Measurements from ENCODE around the gene TAF4. TPM values are rescaled to one million over a fixed set of nuclear protein-coding genes. Genes with fewer than 3 reads are reported as not detected.

Gene TAF4
- total and polyA plus RNA-seq, 2 of the 13 experiments (the other 11 are each of a cell fraction or from before 2014, with no cell fraction given) = 5.9 to 12.0 TPM

GRCh38 chr20:62030834-62031434, 34.7 kb downstream of the TAF4 start (continued):
- peak; percentile 77; the same call in 1 of the 2 replicates for TF ChIP-seq ZIK1 (CRISPR knock-in tag; IDR thresholded peaks at IDR 0.05; ENCODE audit: borderline replicate concordance, low read depth)
- TF ChIP-seq ZBED4 (CRISPR knock-in tag; IDR thresholded peaks at IDR 0.05; ENCODE audit: borderline replicate concordance) = no peak
- peak; percentile 50; the same call in 1 of the 2 replicates for TF ChIP-seq HIC2 (CRISPR knock-in tag; IDR thresholded peaks at IDR 0.05; ENCODE audit: low read depth)
- peak; percentile 80; the same call in 1 of the 2 replicates for TF ChIP-seq ZBTB4 (CRISPR knock-in tag; IDR thresholded peaks at IDR 0.05; ENCODE audit: borderline replicate concordance)
- no peak for TF ChIP-seq SRF (IDR thresholded peaks at IDR 0.05; ENCODE audit: low read depth, low read length)
- TF ChIP-seq ZNF549 (CRISPR knock-in tag; IDR thresholded peaks at IDR 0.05) = no peak
- TF ChIP-seq TFDP2 (CRISPR knock-in tag; IDR thresholded peaks at IDR 0.05) = peak; percentile 74
- TF ChIP-seq ZBTB44 (CRISPR knock-in tag; IDR thresholded peaks at IDR 0.05) = no peak
- no peak for TF ChIP-seq CREM (IDR thresholded peaks at IDR 0.05)
- no peak for TF ChIP-seq CREM (CRISPR knock-in tag; IDR thresholded peaks at IDR 0.05)
- TF ChIP-seq SALL2 (CRISPR knock-in tag; IDR thresholded peaks at IDR 0.05) = no peak
- no peak for TF ChIP-seq PTBP1 (IDR thresholded peaks at IDR 0.05; ENCODE audit: low read depth, low read length, poor library complexity, severe bottlenecking)
- TF ChIP-seq ZMYM2 (CRISPR knock-in tag; IDR thresholded peaks at IDR 0.05) = peak; percentile 60; the same call in 1 of the 2 replicates
- TF ChIP-seq MZF1 (CRISPR knock-in tag; IDR thresholded peaks at IDR 0.05; ENCODE audit: borderline replicate concordance) = no peak
- TF ChIP-seq JUND (CRISPR knock-in tag; IDR thresholded peaks at IDR 0.05) = no peak
- TF ChIP-seq ZNF766 (CRISPR knock-in tag; IDR thresholded peaks at IDR 0.05; ENCODE audit: borderline replicate concordance) = no peak; the same call in 1 of the 2 replicates
- no peak for TF ChIP-seq TBL1XR1 (IDR thresholded peaks at IDR 0.05; ENCODE audit: borderline replicate concordance, low read length, partially characterized antibody)

All from HepG2 (cell line).